K562 (cell line): ENCODE data around the gene SH2D4B.

Source experiments
- ETV5 ChIP-seq: sonication (generic); formaldehyde crosslinking; IDR thresholded peaks from 2 replicates; pipeline ENCODE4 v1.4.0; 2020; ENCODE audit warnings: low read depth, mild to moderate bottlenecking, missing genetic modification reagents
- GABPA ChIP-seq: fragments of 200-800 bp; sonication (Bioruptor generic); conservative IDR thresholded peaks from 2 replicates; pipeline ENCODE4 v1.6.1; 2016; ENCODE audit warnings: low read depth, missing genetic modification characterization, missing compliant biosample characterization
- HDAC3 ChIP-seq: fragments of 450-650 bp; IDR thresholded peaks from 2 replicates; pipeline ENCODE4 v1.6.1; 2018; ENCODE audit warnings: borderline replicate concordance, mild to moderate bottlenecking, moderate library complexity; ENCODE audit not compliant: partially characterized antibody
- JUNB ChIP-seq: fragments of 450-650 bp; formaldehyde crosslinking; conservative IDR thresholded peaks from 2 replicates; pipeline ENCODE4 v1.4.0; 2020; ENCODE audit warnings: mild to moderate bottlenecking
- MAFF ChIP-seq: IDR thresholded peaks from 2 replicates; pipeline ENCODE4 v1.6.1; 2012; ENCODE audit warnings: low read length, improper control_type of control experiment
- MTF1 ChIP-seq: fragments of 250-450 bp; sonication (Bioruptor Pico); IDR thresholded peaks from 2 replicates; pipeline ENCODE4 v1.9.0; 2021; ENCODE audit warnings: moderate library complexity, mild to moderate bottlenecking, inconsistent platforms, borderline replicate concordance
- POLR2A ChIP-seq: fragments of 450-650 bp; conservative IDR thresholded peaks from 2 replicates; pipeline ENCODE4 v1.6.1; 2016
- ZBED1 ChIP-seq: IDR thresholded peaks from 2 replicates; pipeline ENCODE4 v1.6.1; 2014
- ZNF146 ChIP-seq: IDR thresholded peaks from one replicate; pipeline ENCODE4 v1.6.1; 2018; ENCODE audit warnings: missing compliant biosample characterization; ENCODE audit not compliant: unreplicated experiment
- TF ChIP-seq, protein P1 (sequence below), 3 experiments: IDR thresholded peaks in 2 of 3; conservative IDR thresholded peaks in 1 of 3; 2 replicates each; pipeline ENCODE4 v1.5.1; 2011 to 2012; ENCODE audit warnings: low read length in 3 of 3, mild to moderate bottlenecking in 3 of 3, control low read depth in 2 of 3, improper control_type of control experiment in 1 of 3, inconsistent platforms in 1 of 3, low read depth in 1 of 3, mixed read lengths in 1 of 3, moderate library complexity in 1 of 3; ENCODE audit not compliant: insufficient read depth in 2 of 3
- TF ChIP-seq, protein P2 (sequence below): fragments of 450-650 bp; IDR thresholded peaks from 2 replicates; pipeline ENCODE4 v1.6.1; 2016; ENCODE audit warnings: low read depth
- TF ChIP-seq, protein P3 (sequence below): sonication (generic); formaldehyde crosslinking; IDR thresholded peaks from 2 replicates; pipeline ENCODE4 v1.8.0; 2022; ENCODE audit warnings: mild to moderate bottlenecking, missing genetic modification reagents
- TF ChIP-seq, protein P4 (sequence below): fragments of 450-650 bp; conservative IDR thresholded peaks from 2 replicates; pipeline ENCODE4 v1.6.1; 2016; ENCODE audit warnings: missing genetic modification characterization, low read depth, mild to moderate bottlenecking, missing compliant biosample characterization, moderate library complexity
- TF ChIP-seq, protein P5 (sequence below), 2 experiments: fragments of 450-650 bp in 1 of 2; sonication (generic) in 1 of 2; formaldehyde crosslinking in 1 of 2; IDR thresholded peaks in 1 of 2; conservative IDR thresholded peaks in 1 of 2; 2 replicates each; pipeline versions ENCODE4 v1.6.1 to v1.8.1; 2016 to 2023; ENCODE audit warnings: mild to moderate bottlenecking in 2 of 2, moderate library complexity in 2 of 2, inconsistent platforms in 1 of 2, missing genetic modification reagents in 1 of 2

DNA sequence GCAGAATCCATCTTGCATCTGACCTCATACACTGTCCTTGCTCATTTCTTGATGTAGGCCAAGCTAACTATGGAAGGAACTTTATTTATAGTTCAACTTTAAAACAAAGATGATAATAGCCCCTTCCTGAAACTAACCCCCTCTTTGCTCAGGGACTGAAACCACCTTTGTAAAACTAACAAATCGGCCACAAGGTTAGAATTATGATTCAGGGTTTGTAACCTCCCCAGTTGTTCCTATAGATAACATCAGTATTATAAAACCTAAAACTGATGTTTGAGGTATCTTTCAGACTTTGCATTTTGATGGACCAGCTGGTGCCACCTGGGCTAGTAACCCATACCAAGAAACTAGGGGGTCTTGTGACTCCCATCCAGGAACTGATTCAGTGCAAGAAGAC lies 143.4 kb downstream of the SH2D4B start:
- TF ChIP-seq, protein P1, sequence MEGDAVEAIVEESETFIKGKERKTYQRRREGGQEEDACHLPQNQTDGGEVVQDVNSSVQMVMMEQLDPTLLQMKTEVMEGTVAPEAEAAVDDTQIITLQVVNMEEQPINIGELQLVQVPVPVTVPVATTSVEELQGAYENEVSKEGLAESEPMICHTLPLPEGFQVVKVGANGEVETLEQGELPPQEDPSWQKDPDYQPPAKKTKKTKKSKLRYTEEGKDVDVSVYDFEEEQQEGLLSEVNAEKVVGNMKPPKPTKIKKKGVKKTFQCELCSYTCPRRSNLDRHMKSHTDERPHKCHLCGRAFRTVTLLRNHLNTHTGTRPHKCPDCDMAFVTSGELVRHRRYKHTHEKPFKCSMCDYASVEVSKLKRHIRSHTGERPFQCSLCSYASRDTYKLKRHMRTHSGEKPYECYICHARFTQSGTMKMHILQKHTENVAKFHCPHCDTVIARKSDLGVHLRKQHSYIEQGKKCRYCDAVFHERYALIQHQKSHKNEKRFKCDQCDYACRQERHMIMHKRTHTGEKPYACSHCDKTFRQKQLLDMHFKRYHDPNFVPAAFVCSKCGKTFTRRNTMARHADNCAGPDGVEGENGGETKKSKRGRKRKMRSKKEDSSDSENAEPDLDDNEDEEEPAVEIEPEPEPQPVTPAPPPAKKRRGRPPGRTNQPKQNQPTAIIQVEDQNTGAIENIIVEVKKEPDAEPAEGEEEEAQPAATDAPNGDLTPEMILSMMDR (IDR thresholded peaks at IDR 0.05 in 2 of 3, conservative IDR thresholded peaks at IDR 0.05 in 1 of 3; ENCODE audit: insufficient read depth in 2 of 3, low read depth in 1 of 3, low read length in 3 of 3): no peak
- TF ChIP-seq, protein P2, sequence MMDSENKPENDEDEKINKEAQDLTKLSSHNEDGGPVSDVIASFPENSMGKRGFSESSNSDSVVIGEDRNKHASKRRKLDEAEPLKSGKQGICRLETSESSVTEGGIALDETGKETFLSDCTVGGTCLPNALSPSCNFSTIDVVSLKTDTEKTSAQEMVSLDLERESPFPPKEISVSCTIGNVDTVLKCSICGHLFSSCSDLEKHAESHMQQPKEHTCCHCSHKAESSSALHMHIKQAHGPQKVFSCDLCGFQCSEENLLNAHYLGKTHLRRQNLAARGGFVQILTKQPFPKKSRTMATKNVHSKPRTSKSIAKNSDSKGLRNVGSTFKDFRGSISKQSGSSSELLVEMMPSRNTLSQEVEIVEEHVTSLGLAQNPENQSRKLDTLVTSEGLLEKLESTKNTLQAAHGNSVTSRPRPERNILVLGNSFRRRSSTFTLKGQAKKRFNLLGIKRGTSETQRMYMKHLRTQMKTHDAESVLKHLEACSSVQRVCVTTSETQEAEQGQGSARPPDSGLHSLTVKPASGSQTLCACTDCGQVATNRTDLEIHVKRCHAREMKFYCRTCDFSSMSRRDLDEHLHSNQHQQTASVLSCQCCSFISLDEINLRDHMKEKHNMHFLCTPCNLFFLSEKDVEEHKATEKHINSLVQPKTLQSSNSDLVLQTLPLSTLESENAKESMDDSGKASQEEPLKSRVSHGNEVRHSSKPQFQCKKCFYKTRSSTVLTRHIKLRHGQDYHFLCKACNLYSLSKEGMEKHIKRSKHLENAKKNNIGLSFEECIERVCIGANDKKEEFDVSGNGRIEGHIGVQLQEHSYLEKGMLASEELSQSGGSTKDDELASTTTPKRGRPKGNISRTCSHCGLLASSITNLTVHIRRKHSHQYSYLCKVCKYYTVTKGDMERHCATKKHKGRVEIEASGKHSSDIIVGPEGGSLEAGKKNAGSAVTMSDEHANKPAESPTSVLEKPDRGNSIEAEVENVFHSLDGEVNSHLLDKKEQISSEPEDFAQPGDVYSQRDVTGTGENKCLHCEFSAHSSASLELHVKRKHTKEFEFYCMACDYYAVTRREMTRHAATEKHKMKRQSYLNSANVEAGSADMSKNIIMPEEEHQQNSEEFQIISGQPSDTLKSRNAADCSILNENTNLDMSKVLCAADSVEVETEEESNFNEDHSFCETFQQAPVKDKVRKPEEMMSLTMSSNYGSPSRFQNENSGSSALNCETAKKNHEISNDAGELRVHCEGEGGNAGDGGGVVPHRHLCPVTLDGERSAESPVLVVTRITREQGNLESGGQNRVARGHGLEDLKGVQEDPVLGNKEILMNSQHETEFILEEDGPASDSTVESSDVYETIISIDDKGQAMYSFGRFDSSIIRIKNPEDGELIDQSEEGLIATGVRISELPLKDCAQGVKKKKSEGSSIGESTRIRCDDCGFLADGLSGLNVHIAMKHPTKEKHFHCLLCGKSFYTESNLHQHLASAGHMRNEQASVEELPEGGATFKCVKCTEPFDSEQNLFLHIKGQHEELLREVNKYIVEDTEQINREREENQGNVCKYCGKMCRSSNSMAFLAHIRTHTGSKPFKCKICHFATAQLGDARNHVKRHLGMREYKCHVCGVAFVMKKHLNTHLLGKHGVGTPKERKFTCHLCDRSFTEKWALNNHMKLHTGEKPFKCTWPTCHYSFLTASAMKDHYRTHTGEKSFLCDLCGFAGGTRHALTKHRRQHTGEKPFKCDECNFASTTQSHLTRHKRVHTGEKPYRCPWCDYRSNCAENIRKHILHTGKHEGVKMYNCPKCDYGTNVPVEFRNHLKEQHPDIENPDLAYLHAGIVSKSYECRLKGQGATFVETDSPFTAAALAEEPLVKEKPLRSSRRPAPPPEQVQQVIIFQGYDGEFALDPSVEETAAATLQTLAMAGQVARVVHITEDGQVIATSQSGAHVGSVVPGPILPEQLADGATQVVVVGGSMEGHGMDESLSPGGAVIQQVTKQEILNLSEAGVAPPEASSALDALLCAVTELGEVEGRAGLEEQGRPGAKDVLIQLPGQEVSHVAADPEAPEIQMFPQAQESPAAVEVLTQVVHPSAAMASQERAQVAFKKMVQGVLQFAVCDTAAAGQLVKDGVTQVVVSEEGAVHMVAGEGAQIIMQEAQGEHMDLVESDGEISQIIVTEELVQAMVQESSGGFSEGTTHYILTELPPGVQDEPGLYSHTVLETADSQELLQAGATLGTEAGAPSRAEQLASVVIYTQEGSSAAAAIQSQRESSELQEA: no peak
- TF ChIP-seq POLR2A (no peak), JUNB (CRISPR knock-in tag) (no peak), GABPA (no peak), ZNF146 (CRISPR knock-in tag) (no peak), MTF1 (CRISPR knock-in tag) (no peak), ETV5 (CRISPR knock-in tag) (no peak), MAFF (no peak), HDAC3 (no peak), ZBED1 (no peak)
- TF ChIP-seq, protein P3, sequence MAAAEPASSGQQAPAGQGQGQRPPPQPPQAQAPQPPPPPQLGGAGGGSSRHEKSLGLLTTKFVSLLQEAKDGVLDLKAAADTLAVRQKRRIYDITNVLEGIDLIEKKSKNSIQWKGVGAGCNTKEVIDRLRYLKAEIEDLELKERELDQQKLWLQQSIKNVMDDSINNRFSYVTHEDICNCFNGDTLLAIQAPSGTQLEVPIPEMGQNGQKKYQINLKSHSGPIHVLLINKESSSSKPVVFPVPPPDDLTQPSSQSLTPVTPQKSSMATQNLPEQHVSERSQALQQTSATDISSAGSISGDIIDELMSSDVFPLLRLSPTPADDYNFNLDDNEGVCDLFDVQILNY (CRISPR knock-in tag): no peak
- TF ChIP-seq, protein P4, sequence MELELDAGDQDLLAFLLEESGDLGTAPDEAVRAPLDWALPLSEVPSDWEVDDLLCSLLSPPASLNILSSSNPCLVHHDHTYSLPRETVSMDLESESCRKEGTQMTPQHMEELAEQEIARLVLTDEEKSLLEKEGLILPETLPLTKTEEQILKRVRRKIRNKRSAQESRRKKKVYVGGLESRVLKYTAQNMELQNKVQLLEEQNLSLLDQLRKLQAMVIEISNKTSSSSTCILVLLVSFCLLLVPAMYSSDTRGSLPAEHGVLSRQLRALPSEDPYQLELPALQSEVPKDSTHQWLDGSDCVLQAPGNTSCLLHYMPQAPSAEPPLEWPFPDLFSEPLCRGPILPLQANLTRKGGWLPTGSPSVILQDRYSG (tag): no peak
- TF ChIP-seq, protein P5, sequence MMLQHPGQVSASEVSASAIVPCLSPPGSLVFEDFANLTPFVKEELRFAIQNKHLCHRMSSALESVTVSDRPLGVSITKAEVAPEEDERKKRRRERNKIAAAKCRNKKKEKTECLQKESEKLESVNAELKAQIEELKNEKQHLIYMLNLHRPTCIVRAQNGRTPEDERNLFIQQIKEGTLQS (IDR thresholded peaks at IDR 0.05): no peak
- TF ChIP-seq, protein P5 (CRISPR knock-in tag; conservative IDR thresholded peaks at IDR 0.05): no peak
